GM10248 (cell line): ENCODE results near the gene AKAP13.

Source experiments
- CTCF ChIA-PET: fragments of 300-600 bp; sonication (Branson Sonifier 250); formaldehyde crosslinking; extraction: SDS; loops from one replicate; lab custom pipeline; 2021; ENCODE audit warnings: antibody characterized with exemption; lab: Yijun Ruan, JAX
- POLR2A ChIA-PET: fragments of 350-650 bp; sonication (Branson Sonifier 250); formaldehyde crosslinking; extraction: SDS; loops from one replicate; lab custom pipeline; 2020; ENCODE audit warnings: antibody characterized with exemption; lab: Yijun Ruan, JAX
- DNase-seq: peaks from one replicate; pipeline ENCODE4 v3.0.0; 2012; ENCODE audit errors: extremely low spot score
- CTCF ChIP-seq: IDR thresholded peaks from 2 replicates; pipeline ENCODE4 v1.5.1; 2012; ENCODE audit warnings: mild to moderate bottlenecking, low read depth; ENCODE audit errors: extremely low read depth, missing control alignments, control extremely low read depth

Gene AKAP13

GRCh38 chr15:85702321-85703101 is 322.1 kb downstream of the AKAP13 start:
- ChIA-PET CTCF (interaction anchor here (0.8 to 1.4 kb wide), 4 partner anchors 9 to 216 kb away, joined by 3 to 4 read pairs (median 4); no protein-coding TSS in a partner anchor), POLR2A (interaction anchor here (0.6 to 1.5 kb wide), 6 partner anchors 8 to 387 kb away, joined by 3 to 8 read pairs (median 5); no protein-coding TSS in a partner anchor)
- TF ChIP-seq CTCF, result no peak
- DNase-seq, result no peak

- ChIA-PET POLR2A (interaction anchor here (0.5 to 1.1 kb wide), 3 partner anchors 9 to 121 kb away, joined by 3 to 6 read pairs (median 4); no protein-coding TSS in a partner anchor), CTCF (interaction anchor here (0.9 to 1.5 kb wide), 5 partner anchors 12 to 299 kb away, joined by 3 to 4 read pairs (median 3); no protein-coding TSS in a partner anchor)
- TF ChIP-seq CTCF, result no peak
- no peak for DNase-seq
Measured at GRCh38 chr15:85704066-85704465, 323.7 kb downstream of the AKAP13 start.

- POLR2A ChIA-PET, result interaction anchor here (0.5 to 1.1 kb wide), 3 partner anchors 8 to 122 kb away, joined by 3 to 6 read pairs (median 4); no protein-coding TSS in a partner anchor
- CTCF ChIA-PET, result interaction anchor here (0.9 to 1.5 kb wide), 4 partner anchors 13 to 300 kb away, joined by 3 to 4 read pairs (median 4); no protein-coding TSS in a partner anchor
- no peak for DNase-seq
- no peak for TF ChIP-seq CTCF
Measured at GRCh38 chr15:85704720-85705429, 324.5 kb downstream of the AKAP13 start.

GRCh38 chr15:85706779-85707518 is 326.5 kb downstream of the AKAP13 start:
- ChIA-PET POLR2A (interaction anchor here (1.5 kb wide), 1 partner anchor 16 kb away, joined by 5 read pairs; no protein-coding TSS in a partner anchor), CTCF (interaction anchor here (1.1 to 2.3 kb wide), 3 partner anchors 15 to 23 kb away, joined by 3 to 6 read pairs (median 4); no protein-coding TSS in a partner anchor)
- DNase-seq, result no peak
- TF ChIP-seq CTCF, result no peak

- DNase-seq, result no peak
- ChIA-PET CTCF (interaction anchor here (1.7 to 2.3 kb wide), 2 partner anchors 16 to 22 kb away, joined by 4 to 6 read pairs; no protein-coding TSS in a partner anchor), POLR2A (interaction anchor here (1.5 kb wide), 1 partner anchor 16 kb away, joined by 5 read pairs; no protein-coding TSS in a partner anchor)
- TF ChIP-seq CTCF, result no peak
Measured at GRCh38 chr15:85707519-85708338, 327.3 kb downstream of the AKAP13 start.
